ENCODE data around the gene ZNF701. TPM values are rescaled to one million over a fixed set of nuclear protein-coding genes. Genes with fewer than 3 reads are reported as not detected.
"Not testable (repeated sequence)": the region's sequence is repeated elsewhere in the genome, so short reads cannot be mapped to it uniquely, and the experiment has no call there.

Gene ZNF701
- total RNA-seq, 1 donor from 2014 or later, result 17.3 TPM

GRCh38 chr19:52566121-52566520, 4.0 kb upstream of the ZNF701 start:
- no peaks in the 10 kb centered on the region for H3K9me3 Mint-ChIP-seq
- H3K4me1 Mint-ChIP-seq, result peaks cover 15% of the 10 kb centered on the region
- H3K27me3 Mint-ChIP-seq (ENCODE audit: low read depth), result no peaks in the 10 kb centered on the region
- H3K27ac Mint-ChIP-seq (ENCODE audit: unreplicated experiment), result no peak overlapping the region
- no peak for DNase-seq (ENCODE audit: low read depth, low spot score)
- no peak for TF ChIP-seq CTCF (conservative IDR thresholded peaks at IDR 0.05)
- H3K36me3 Mint-ChIP-seq (ENCODE audit: low read depth), result peaks cover 29% of the 10 kb centered on the region
- H3K4me3 Mint-ChIP-seq, result no peak overlapping the region

DNA sequence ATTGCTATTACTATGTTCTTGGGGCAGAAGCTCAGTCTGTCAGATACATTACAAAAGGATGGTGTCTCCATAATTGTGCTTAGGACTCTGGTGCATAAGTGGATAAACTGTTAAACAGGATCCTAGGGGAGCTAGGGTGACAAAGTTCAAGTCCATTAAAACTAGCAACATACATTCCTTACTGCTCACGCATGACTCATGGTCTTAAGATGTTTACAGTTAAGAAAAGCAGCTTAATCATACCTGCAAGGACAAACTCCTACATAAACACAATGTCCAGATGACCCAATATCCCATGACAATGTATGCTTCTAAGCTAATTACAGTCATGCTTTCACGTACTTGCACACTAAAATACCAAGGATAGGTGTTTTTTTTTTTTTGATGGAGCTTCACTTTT, 3.5 kb upstream of the ZNF701 start:
- Mint-ChIP-seq H3K4me3 (peak overlapping the region; percentile 27), H3K27ac (ENCODE audit: unreplicated experiment) (no peak overlapping the region), H3K27me3 (ENCODE audit: low read depth) (no peaks in the 10 kb centered on the region)

DNA sequence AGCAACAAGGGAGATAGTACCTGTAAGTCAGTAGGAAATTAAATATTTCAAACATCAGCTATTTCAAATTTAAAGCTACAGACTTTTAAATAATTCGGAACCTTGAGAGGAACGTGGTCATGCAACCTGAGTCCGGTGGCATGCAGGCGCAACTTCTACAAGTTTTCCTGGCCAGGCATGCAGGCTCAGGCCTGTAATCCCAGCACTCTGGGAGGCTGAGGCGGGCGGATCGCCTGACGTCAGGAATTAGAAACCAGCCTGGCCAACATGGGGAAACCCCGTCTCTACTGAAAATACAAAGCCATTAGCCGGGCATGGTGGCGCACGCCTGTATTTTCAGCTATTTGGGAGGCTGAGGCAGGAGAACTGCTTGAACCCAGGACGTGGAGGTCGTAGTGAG, 2.2 kb upstream of the ZNF701 start:
- H3K36me3 Mint-ChIP-seq (ENCODE audit: low read depth), result peaks cover 20% of the 10 kb centered on the region
- no peak overlapping the region for H3K4me3 Mint-ChIP-seq

More for the DNA sequence above, 3.5 kb upstream of the ZNF701 start:
- H3K36me3 Mint-ChIP-seq (ENCODE audit: low read depth), result peaks cover 27% of the 10 kb centered on the region
- peaks cover 18% of the 10 kb centered on the region for H3K4me1 Mint-ChIP-seq
- no peak for DNase-seq (ENCODE audit: low read depth, low spot score)
- TF ChIP-seq CTCF (conservative IDR thresholded peaks at IDR 0.05), result no peak
- no peaks in the 10 kb centered on the region for H3K9me3 Mint-ChIP-seq

DNA sequence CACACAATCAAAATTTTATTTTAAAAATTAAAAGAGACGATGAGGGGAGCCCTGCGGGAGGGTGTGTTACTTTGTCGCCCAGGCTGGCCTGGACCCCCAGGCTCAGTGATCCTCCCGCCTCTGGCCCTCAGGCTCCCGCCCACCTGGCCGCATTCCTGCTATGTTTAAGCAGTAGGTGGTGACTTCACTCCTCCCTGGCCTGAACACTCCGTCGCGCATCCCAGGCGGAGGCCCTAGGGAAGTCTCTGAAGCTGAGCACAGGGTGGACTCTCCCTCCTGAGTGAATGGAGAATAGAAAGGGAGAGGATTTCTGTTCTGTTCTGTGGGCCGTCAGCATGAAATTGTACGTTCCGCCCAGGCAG, 468 bp upstream of the ZNF701 start:
- Mint-ChIP-seq H3K27ac (ENCODE audit: unreplicated experiment) (peak overlapping the region; percentile 83), H3K36me3 (ENCODE audit: low read depth) (peaks cover 14% of the 10 kb centered on the region)

More for the DNA sequence above, 2.2 kb upstream of the ZNF701 start:
- H3K9me3 Mint-ChIP-seq, result no peaks in the 10 kb centered on the region
- TF ChIP-seq CTCF (conservative IDR thresholded peaks at IDR 0.05), result no peak
- no peak for DNase-seq (ENCODE audit: low read depth, low spot score)
- peaks cover 27% of the 10 kb centered on the region for H3K4me1 Mint-ChIP-seq
- H3K27ac Mint-ChIP-seq (ENCODE audit: unreplicated experiment), result no peak overlapping the region
- no peaks in the 10 kb centered on the region for H3K27me3 Mint-ChIP-seq (ENCODE audit: low read depth)

GRCh38 chr19:52584736-52585440, 14.8 kb downstream of the ZNF701 start:
- no peaks in the 10 kb centered on the region for H3K27me3 Mint-ChIP-seq (ENCODE audit: low read depth)
- H3K4me3 Mint-ChIP-seq, result no peak overlapping the region
- H3K36me3 Mint-ChIP-seq (ENCODE audit: low read depth), result peaks cover 46% of the 10 kb centered on the region
- no peaks in the 10 kb centered on the region for H3K4me1 Mint-ChIP-seq
- no peak for DNase-seq (ENCODE audit: low read depth, low spot score)
- no peak overlapping the region for H3K27ac Mint-ChIP-seq (ENCODE audit: unreplicated experiment)
- peaks cover 6% of the 10 kb centered on the region for H3K9me3 Mint-ChIP-seq
- no peak for TF ChIP-seq CTCF (conservative IDR thresholded peaks at IDR 0.05)

More for the DNA sequence above, 468 bp upstream of the ZNF701 start:
- not testable (repeated sequence) for H3K9me3 Mint-ChIP-seq; DNase-seq (ENCODE audit: low read depth, low spot score); H3K27me3 Mint-ChIP-seq (ENCODE audit: low read depth)
- peak overlapping the region; percentile 90 for H3K4me3 Mint-ChIP-seq
- peaks cover 28% of the 10 kb centered on the region for H3K4me1 Mint-ChIP-seq

GRCh38 chr19:52585604-52586003, 15.5 kb downstream of the ZNF701 start:
- H3K27ac Mint-ChIP-seq (ENCODE audit: unreplicated experiment), result no peak overlapping the region
- DNase-seq (ENCODE audit: low read depth, low spot score), result no peak
- no peak for TF ChIP-seq CTCF (conservative IDR thresholded peaks at IDR 0.05)
- no peaks in the 10 kb centered on the region for H3K4me1 Mint-ChIP-seq
- H3K9me3 Mint-ChIP-seq, result peaks cover 6% of the 10 kb centered on the region
- H3K27me3 Mint-ChIP-seq (ENCODE audit: low read depth), result no peaks in the 10 kb centered on the region
- peaks cover 49% of the 10 kb centered on the region for H3K36me3 Mint-ChIP-seq (ENCODE audit: low read depth)
- no peak overlapping the region for H3K4me3 Mint-ChIP-seq
